K562 (cell line): ENCODE measurements around the gene THADA. TPM values are rescaled to one million over a fixed set of nuclear protein-coding genes. Genes with fewer than 3 reads are reported as not detected.

Source experiments
- E2F8 ChIP-seq: fragments of 450-650 bp; IDR thresholded peaks from 2 replicates; pipeline ENCODE4 v1.7.1; 2018; ENCODE audit warnings: mild to moderate bottlenecking, low read depth; ENCODE audit not compliant: partially characterized antibody
- FOS ChIP-seq: IDR thresholded peaks from 3 replicates; pipeline ENCODE4 v1.6.1; 2011; ENCODE audit not compliant: insufficient read length; ENCODE audit errors: extremely low read depth
- FOSL1 ChIP-seq: fragments of 200-800 bp; sonication (Bioruptor generic); conservative IDR thresholded peaks from 2 replicates; pipeline ENCODE4 v1.6.1; 2016; ENCODE audit warnings: missing genetic modification characterization, missing compliant biosample characterization
- MGA ChIP-seq: fragments of 450-650 bp; IDR thresholded peaks from 2 replicates; pipeline ENCODE4 v1.6.1; 2016; ENCODE audit warnings: mild to moderate bottlenecking, moderate library complexity
- NFATC3 ChIP-seq: fragments of 450-650 bp; IDR thresholded peaks from 2 replicates; pipeline ENCODE4 v1.6.1; 2017; ENCODE audit warnings: mild to moderate bottlenecking
- THRB ChIP-seq: fragments of 450-650 bp; formaldehyde crosslinking; conservative IDR thresholded peaks from 2 replicates; pipeline ENCODE4 v1.4.0; 2022; ENCODE audit warnings: mild to moderate bottlenecking, missing genetic modification characterization
- ZMIZ1 ChIP-seq, 2 experiments: fragments of 150-350 bp in 1 of 2; IDR thresholded peaks; 2 replicates each; pipeline ENCODE4 v1.6.1; 2012 to 2016; ENCODE audit warnings: low read depth in 2 of 2, low read length in 2 of 2, mild to moderate bottlenecking in 1 of 2, moderate library complexity in 1 of 2
- polyA plus RNA-seq, 8 experiments: library from polyadenylated mRNA; depleted of rRNA in 4 of 8; stranded (reverse) in 5 of 8; unstranded in 3 of 8; fragments of >200 nt; fragmentation: Nextera tagmentation in 2 of 8; fragmentation: Illumina TruSeq in 1 of 8; extraction: Ambion mirVana in 2 of 8; extraction: Trizol in 1 of 8; gene quantifications; 2 replicates each; pipeline versions ENCODE4 v1.2.1 to v1.2.3, GENCODE V29; 2011 to 2014; ENCODE audit warnings: inconsistent platforms in 1 of 8, missing spikeins in 1 of 8
- total RNA-seq, 7 experiments: library from RNA; depleted of rRNA in 6 of 7; stranded (reverse); fragments of >200 nt in 6 of 7; fragmentation: Illumina TruSeq in 2 of 7; extraction: Trizol in 2 of 7; gene quantifications; 2 replicates each; pipeline versions ENCODE4 v1.2.1 to v1.2.3, GENCODE V29; 2011 to 2021; ENCODE audit warnings: low replicate concordance in 1 of 7

The THADA gene
- total and polyA plus RNA-seq, 9 of the 15 experiments (the other 6 are each of a cell fraction or from before 2014, with no cell fraction given): 17.8 to 34.7 (median 31.9) TPM

- TF ChIP-seq MGA (no peak), FOSL1 (no peak), ZMIZ1 (IDR thresholded peaks at IDR 0.05; ENCODE audit: low read depth in 2 of 2, low read length in 2 of 2) (no peak), E2F8 (no peak), THRB (CRISPR knock-in tag) (no peak), NFATC3 (no peak), FOS (no peak)
Measured at GRCh38 chr2:43314299-43314927, 281.4 kb downstream of the THADA start (continued).
